HCT116 (cell line): ENCODE data around the gene KCNJ14.

Experiments used
- CTCF ChIP-seq, 3 experiments: fragments of 200-600 bp in 1 of 3; sonication (generic) in 1 of 3; IDR thresholded peaks in 2 of 3; conservative IDR thresholded peaks in 1 of 3; 2 replicates each; pipeline ENCODE4 v1.5.1; 2012 to 2017; ENCODE audit warnings: low read depth in 2 of 3, low read length in 2 of 3, antibody characterized with exemption in 1 of 3, borderline replicate concordance in 1 of 3, control low read depth in 1 of 3, mild to moderate bottlenecking in 1 of 3, mixed read lengths in 1 of 3, mixed run types in 1 of 3, moderate library complexity in 1 of 3; ENCODE audit not compliant: insufficient read depth in 1 of 3
- MAX ChIP-seq: IDR thresholded peaks from 2 replicates; pipeline ENCODE4 v1.6.1; 2012
- POLR2A ChIP-seq: IDR thresholded peaks from 2 replicates; pipeline ENCODE4 v1.7.0; 2011; ENCODE audit warnings: borderline replicate concordance; ENCODE audit not compliant: insufficient read depth, insufficient read length; ENCODE audit errors: extremely low read depth
- REST ChIP-seq: IDR thresholded peaks from 2 replicates; pipeline ENCODE4 v1.6.1; 2012; ENCODE audit warnings: low read depth

- TF ChIP-seq REST = no peak
- no peak for TF ChIP-seq POLR2A
- no peak for TF ChIP-seq CTCF (IDR thresholded peaks at IDR 0.05 in 2 of 3, conservative IDR thresholded peaks at IDR 0.05 in 1 of 3; ENCODE audit: borderline replicate concordance in 1 of 3, insufficient read depth in 1 of 3, low read depth in 2 of 3, low read length in 2 of 3)
- no peak; the same call in 1 of the 2 replicates for TF ChIP-seq MAX
Measured at GRCh38 chr19:48513289-48514122, 58.1 kb downstream of the KCNJ14 start.
